Astrocyte (in vitro differentiated cells and primary cell): ENCODE results near the gene HLA-F. TPM values are rescaled to one million over a fixed set of nuclear protein-coding genes. Genes with fewer than 3 reads are reported as not detected.

Experiments
- DNase-seq: peaks from one replicate; pipeline ENCODE4 v3.0.0-alpha.2; 2010; ENCODE audit warnings: low read depth
- FAIRE-seq: peaks from 2 replicates; lab custom pipeline; 2011; peaks lifted over from hg19 to GRCh38; lab: Jason Lieb, UNC
- H2AFZ ChIP-seq: 2 replicates; pipeline ENCODE4 v1.6.0; 2012; ENCODE audit warnings: low read depth, low read length, inconsistent platforms
- H3K27ac ChIP-seq: 2 replicates; pipeline ENCODE4 v1.5.1; 2011; ENCODE audit warnings: low read depth, low read length, inconsistent platforms
- H3K27me3 ChIP-seq: 2 replicates; pipeline ENCODE4 v1.6.0; 2011; ENCODE audit warnings: low read length, inconsistent platforms; ENCODE audit not compliant: insufficient read depth
- H3K36me3 ChIP-seq: 2 replicates; pipeline ENCODE4 v1.5.1; 2011; ENCODE audit warnings: low read length, inconsistent platforms; ENCODE audit not compliant: insufficient read depth
- H3K4me1 ChIP-seq: 2 replicates; pipeline ENCODE4 v1.5.1; 2011; ENCODE audit warnings: low read length, inconsistent platforms; ENCODE audit not compliant: insufficient read depth
- H3K4me2 ChIP-seq: 2 replicates; pipeline ENCODE4 v1.6.0; 2012; ENCODE audit warnings: low read length, inconsistent platforms
- H3K4me3 ChIP-seq: 2 replicates; pipeline ENCODE4 v1.5.1; 2011; ENCODE audit warnings: low read depth, mild to moderate bottlenecking, low read length, inconsistent platforms; ENCODE audit not compliant: insufficient read depth
- H3K79me2 ChIP-seq: 2 replicates; pipeline ENCODE4 v1.6.0; 2012; ENCODE audit warnings: mild to moderate bottlenecking, low read length, inconsistent platforms; ENCODE audit not compliant: insufficient read depth
- H3K9ac ChIP-seq: 2 replicates; pipeline ENCODE4 v1.6.0; 2012; ENCODE audit warnings: mild to moderate bottlenecking, low read length, inconsistent platforms
- H3K9me3 ChIP-seq: 2 replicates; pipeline ENCODE4 v1.5.1; 2012; ENCODE audit warnings: low read depth, mild to moderate bottlenecking, low read length, inconsistent platforms; ENCODE audit not compliant: insufficient read depth
- H4K20me1 ChIP-seq: 2 replicates; pipeline ENCODE4 v1.6.0; 2012; ENCODE audit warnings: low read length, inconsistent platforms; ENCODE audit not compliant: insufficient read depth
- H3K27ac Mint-ChIP-seq: one replicate; pipeline ENCODE4 v1.8.0; 2021; ENCODE audit warnings: mild to moderate bottlenecking, mixed read lengths; ENCODE audit not compliant: unreplicated experiment
- H3K27me3 Mint-ChIP-seq: one replicate; pipeline ENCODE4 v1.8.0; 2021; ENCODE audit warnings: low read depth, mixed read lengths; ENCODE audit not compliant: unreplicated experiment
- H3K36me3 Mint-ChIP-seq: one replicate; pipeline ENCODE4 v1.8.0; 2021; ENCODE audit warnings: low read depth, mixed read lengths; ENCODE audit not compliant: unreplicated experiment
- H3K4me1 Mint-ChIP-seq: one replicate; pipeline ENCODE4 v1.8.0; 2021; ENCODE audit warnings: low read depth, mixed read lengths; ENCODE audit not compliant: unreplicated experiment
- H3K4me3 Mint-ChIP-seq: one replicate; pipeline ENCODE4 v1.8.0; 2021; ENCODE audit warnings: mild to moderate bottlenecking, moderate library complexity, mixed read lengths; ENCODE audit not compliant: unreplicated experiment
- H3K9me3 Mint-ChIP-seq: one replicate; pipeline ENCODE4 v1.8.0; 2021; ENCODE audit warnings: mild to moderate bottlenecking, mixed read lengths; ENCODE audit not compliant: unreplicated experiment
- EZH2 ChIP-seq: IDR thresholded peaks from 2 replicates; pipeline ENCODE4 v1.6.1; 2012; ENCODE audit warnings: mild to moderate bottlenecking, low read length, inconsistent platforms; ENCODE audit not compliant: insufficient read depth
- total RNA-seq: library from RNA; stranded (reverse); gene quantifications from 2 replicates; pipeline ENCODE4 v1.2.1, GENCODE V29; 2021
- TF ChIP-seq, protein P1 (sequence below): IDR thresholded peaks from 2 replicates; pipeline ENCODE4 v1.5.1; 2011; ENCODE audit warnings: low read depth, mild to moderate bottlenecking, inconsistent platforms, low read length, moderate library complexity; ENCODE audit not compliant: insufficient read depth

HLA-F gene
- total RNA-seq, 1 donor from 2014 or later, result 7.4 TPM

DNA sequence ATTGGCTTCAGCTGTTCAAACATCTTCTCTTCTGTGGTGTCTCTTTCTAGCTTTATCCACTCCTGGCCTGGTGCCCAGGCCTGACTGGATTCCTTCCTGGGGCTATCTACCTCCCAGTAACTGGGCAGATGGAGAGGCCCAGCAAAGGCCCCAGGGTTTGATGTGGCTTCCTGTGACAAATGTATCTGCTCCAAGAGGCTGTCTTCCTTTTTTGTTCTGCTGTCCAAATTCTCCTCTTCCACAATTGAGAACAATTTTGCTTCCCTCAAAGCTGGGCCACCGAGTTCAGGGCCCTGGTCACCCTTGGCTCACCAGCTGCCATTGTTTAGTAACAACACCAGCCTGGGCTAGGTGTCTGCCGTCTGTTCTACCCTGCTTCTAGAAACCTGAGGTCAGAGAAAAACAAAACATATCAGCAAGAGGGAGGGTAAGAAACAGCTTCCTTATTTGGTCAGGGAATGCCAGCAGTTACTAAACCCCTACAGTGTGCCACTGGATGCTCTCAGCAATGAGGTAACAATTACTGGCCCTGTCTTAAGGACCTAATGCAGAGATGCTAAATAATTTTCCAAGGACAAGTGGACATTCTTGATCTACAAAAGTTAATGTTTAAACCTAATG, 46.1 kb upstream of the HLA-F start:
- peaks cover 16% of the 10 kb centered on the region for H3K4me1 Mint-ChIP-seq
- Histone ChIP-seq H3K9ac (no peak overlapping the region), H3K9me3 (no peaks in the 10 kb centered on the region), H3K4me3 (no peak overlapping the region), H2AFZ (no peak overlapping the region), H4K20me1 (no peaks in the 10 kb centered on the region), H3K36me3 (no peaks in the 10 kb centered on the region), H3K27me3 (no peaks in the 10 kb centered on the region), H3K4me2 (no peak overlapping the region), H3K27ac (no peak overlapping the region), H3K79me2 (no peaks in the 10 kb centered on the region), H3K4me1 (no peaks in the 10 kb centered on the region)
- TF ChIP-seq EZH2, result no peak
- TF ChIP-seq, protein P1, sequence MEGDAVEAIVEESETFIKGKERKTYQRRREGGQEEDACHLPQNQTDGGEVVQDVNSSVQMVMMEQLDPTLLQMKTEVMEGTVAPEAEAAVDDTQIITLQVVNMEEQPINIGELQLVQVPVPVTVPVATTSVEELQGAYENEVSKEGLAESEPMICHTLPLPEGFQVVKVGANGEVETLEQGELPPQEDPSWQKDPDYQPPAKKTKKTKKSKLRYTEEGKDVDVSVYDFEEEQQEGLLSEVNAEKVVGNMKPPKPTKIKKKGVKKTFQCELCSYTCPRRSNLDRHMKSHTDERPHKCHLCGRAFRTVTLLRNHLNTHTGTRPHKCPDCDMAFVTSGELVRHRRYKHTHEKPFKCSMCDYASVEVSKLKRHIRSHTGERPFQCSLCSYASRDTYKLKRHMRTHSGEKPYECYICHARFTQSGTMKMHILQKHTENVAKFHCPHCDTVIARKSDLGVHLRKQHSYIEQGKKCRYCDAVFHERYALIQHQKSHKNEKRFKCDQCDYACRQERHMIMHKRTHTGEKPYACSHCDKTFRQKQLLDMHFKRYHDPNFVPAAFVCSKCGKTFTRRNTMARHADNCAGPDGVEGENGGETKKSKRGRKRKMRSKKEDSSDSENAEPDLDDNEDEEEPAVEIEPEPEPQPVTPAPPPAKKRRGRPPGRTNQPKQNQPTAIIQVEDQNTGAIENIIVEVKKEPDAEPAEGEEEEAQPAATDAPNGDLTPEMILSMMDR, result no peak
- peak overlapping the region; percentile 16 for H3K27ac Mint-ChIP-seq
- H3K9me3 Mint-ChIP-seq, result no peaks in the 10 kb centered on the region
- H3K36me3 Mint-ChIP-seq, result no peaks in the 10 kb centered on the region
- no peak for FAIRE-seq
- DNase-seq, result no peak
- H3K27me3 Mint-ChIP-seq, result no peaks in the 10 kb centered on the region
- H3K4me3 Mint-ChIP-seq, result no peak overlapping the region

DNA sequence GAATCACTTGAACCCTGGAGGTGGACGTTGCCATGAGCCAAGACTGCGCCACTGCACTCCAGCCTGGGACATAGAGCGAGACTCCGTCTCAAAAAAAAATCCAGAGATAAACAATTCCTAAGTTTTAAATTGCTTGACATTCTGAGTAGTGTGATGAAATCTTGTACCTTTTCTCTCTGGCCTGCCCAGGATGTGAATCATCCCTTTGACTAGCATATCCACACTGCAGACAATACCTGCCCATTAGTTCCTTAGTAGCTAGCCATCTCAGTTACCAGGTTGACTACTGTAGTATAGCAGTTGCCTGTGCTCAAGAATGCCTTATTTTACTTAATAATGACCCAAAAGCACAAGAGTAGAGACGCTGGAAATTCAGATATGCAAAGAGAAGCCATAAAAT, 45.1 kb upstream of the HLA-F start:
- no peak overlapping the region for H3K4me3 ChIP-seq
- H3K27ac ChIP-seq, result no peak overlapping the region
- H3K9me3 ChIP-seq, result no peaks in the 10 kb centered on the region
- no peak overlapping the region for H3K9ac ChIP-seq
- no peaks in the 10 kb centered on the region for H3K36me3 ChIP-seq
- Mint-ChIP-seq H3K27me3 (no peaks in the 10 kb centered on the region), H3K9me3 (no peaks in the 10 kb centered on the region), H3K36me3 (no peaks in the 10 kb centered on the region), H3K27ac (no peak overlapping the region), H3K4me3 (no peak overlapping the region), H3K4me1 (peaks cover 16% of the 10 kb centered on the region)
- FAIRE-seq, result no peak
- H3K79me2 ChIP-seq, result no peaks in the 10 kb centered on the region
- no peak overlapping the region for H3K4me2 ChIP-seq
- no peaks in the 10 kb centered on the region for H3K4me1 ChIP-seq
- DNase-seq, result no peak
- no peak overlapping the region for H2AFZ ChIP-seq
- TF ChIP-seq, protein P1, result no peak
- no peak for TF ChIP-seq EZH2
- H4K20me1 ChIP-seq, result no peaks in the 10 kb centered on the region
- no peaks in the 10 kb centered on the region for H3K27me3 ChIP-seq

DNA sequence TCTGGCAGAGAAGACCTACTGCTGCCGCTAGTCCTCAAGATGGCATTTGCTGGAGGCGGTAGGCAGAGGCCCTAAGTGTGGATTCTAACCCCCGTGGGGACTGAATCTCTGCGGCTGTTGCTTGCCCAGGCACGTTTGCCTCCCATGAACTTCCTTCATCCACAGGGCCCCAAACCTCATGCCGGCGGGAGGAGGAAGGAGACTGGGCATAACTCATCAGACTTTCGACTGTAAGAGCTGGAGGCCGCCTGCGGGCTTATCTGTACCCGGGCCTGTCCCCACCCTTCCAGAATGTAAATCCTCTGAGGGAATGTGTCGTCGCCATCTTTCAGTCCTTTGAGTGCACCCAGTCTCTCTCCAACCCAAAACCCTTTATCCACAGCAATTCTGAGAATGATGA, 43.3 kb upstream of the HLA-F start:
- Histone ChIP-seq H3K36me3 (no peaks in the 10 kb centered on the region), H3K27me3 (no peaks in the 10 kb centered on the region), H4K20me1 (no peaks in the 10 kb centered on the region), H3K9me3 (no peaks in the 10 kb centered on the region), H3K4me2 (no peak overlapping the region), H3K27ac (no peak overlapping the region), H2AFZ (no peak overlapping the region), H3K9ac (no peak overlapping the region), H3K4me3 (no peak overlapping the region), H3K4me1 (no peaks in the 10 kb centered on the region), H3K79me2 (no peaks in the 10 kb centered on the region)
- TF ChIP-seq, protein P1, result no peak
- TF ChIP-seq EZH2, result no peak
- Mint-ChIP-seq H3K27ac (no peak overlapping the region), H3K27me3 (no peaks in the 10 kb centered on the region), H3K4me1 (peaks cover 16% of the 10 kb centered on the region), H3K4me3 (no peak overlapping the region), H3K36me3 (no peaks in the 10 kb centered on the region), H3K9me3 (no peaks in the 10 kb centered on the region)
- FAIRE-seq, result no peak
- DNase-seq, result no peak
